B cell (primary cell): ENCODE measurements around the gene CASS4. TPM values are rescaled to one million over a fixed set of nuclear protein-coding genes. Genes with fewer than 3 reads are reported as not detected.

Source experiments
- ATAC-seq: fragments of 200-7000 bp; cut with Tn5 transposase; one replicate; pipeline ENCODE4 v1.10.0; 2021; ENCODE audit warnings: low read depth, mild to moderate bottlenecking, moderate number of reproducible peaks, moderate library complexity
- CTCF ChIA-PET: fragments of 350-600 bp; sonication (Branson Sonifier 250); formaldehyde crosslinking; loops from one replicate; lab custom pipeline; 2021; ENCODE audit warnings: antibody characterized with exemption, inconsistent platforms; lab: Charles Lee
- POLR2A ChIA-PET: fragments of 350-600 bp; sonication (Branson Sonifier 250); formaldehyde crosslinking; loops from one replicate; lab custom pipeline; 2021; ENCODE audit warnings: antibody characterized with exemption; lab: Charles Lee
- DNase-seq: peaks from one replicate; pipeline ENCODE4 v3.0.0; 2013
- H2AFZ ChIP-seq: 2 replicates; pipeline ENCODE4 v1.6.1; 2012; ENCODE audit warnings: mild to moderate bottlenecking, low read depth, low read length; ENCODE audit not compliant: insufficient read depth, poor library complexity, severe bottlenecking
- H3K27ac ChIP-seq, 2 donors: 1 replicate in 1 of 2; 2 replicates in 1 of 2; pipeline ENCODE4 v1.5.1; 2012 to 2013; ENCODE audit warnings: low read length in 2 of 2, mild to moderate bottlenecking in 2 of 2, moderate library complexity in 1 of 2
- H3K27me3 ChIP-seq, 4 experiments: fragments of 200-600 bp in 1 of 4; sonication (generic) in 1 of 4; replicated peaks in 1 of 4; 1 replicate in 2 of 4; 2 replicates in 2 of 4; pipeline versions ENCODE4 v1.6.1 to v1.7.0; 2013 to 2016; ENCODE audit warnings: low read length in 3 of 4, mild to moderate bottlenecking in 2 of 4, mixed read lengths in 1 of 4, moderate library complexity in 1 of 4; ENCODE audit not compliant: insufficient read depth in 4 of 4, control insufficient read depth in 3 of 4; ENCODE audit errors: control extremely low read depth in 1 of 4
- H3K36me3 ChIP-seq, 2 experiments: replicated peaks in 1 of 2; 1 replicate in 1 of 2; 2 replicates in 1 of 2; pipeline versions ENCODE4 v1.6.1 to v1.7.1; 2013; ENCODE audit warnings: low read length in 1 of 2; ENCODE audit not compliant: insufficient read depth in 2 of 2, control insufficient read depth in 1 of 2; ENCODE audit errors: control extremely low read depth in 1 of 2, extremely low read depth in 1 of 2
- H3K4me1 ChIP-seq, 2 donors: fragments of 200-600 bp in 1 of 2; sonication (generic) in 1 of 2; 1 replicate in 1 of 2; 2 replicates in 1 of 2; pipeline versions ENCODE4 v1.5.1 to v1.6.1; 2013 to 2017; ENCODE audit warnings: low read length in 2 of 2; ENCODE audit not compliant: control insufficient read depth in 2 of 2, insufficient read depth in 2 of 2
- H3K4me2 ChIP-seq: replicated peaks from 2 replicates; pipeline ENCODE3; 2012; ENCODE audit warnings: mild to moderate bottlenecking, low read depth, low read length; ENCODE audit not compliant: poor library complexity, severe bottlenecking
- H3K4me3 ChIP-seq, 5 experiments: fragments of 200-600 bp in 1 of 5; sonication (generic) in 1 of 5; 1 replicate in 3 of 5; 2 replicates in 2 of 5; pipeline versions ENCODE4 v1.5.1 to v1.7.0; 2011 to 2016; ENCODE audit warnings: low read length in 4 of 5, mild to moderate bottlenecking in 4 of 5, low read depth in 2 of 5, control low read depth in 1 of 5, moderate library complexity in 1 of 5; ENCODE audit not compliant: insufficient read depth in 1 of 5; ENCODE audit errors: control extremely low read depth in 1 of 5, extremely low read depth in 1 of 5
- H3K79me2 ChIP-seq: fragments of 200-600 bp; sonication (generic); one replicate; pipeline ENCODE4 v1.6.0; 2016; ENCODE audit warnings: low read length; ENCODE audit not compliant: control insufficient read depth, insufficient read depth
- H3K9ac ChIP-seq: fragments of 200-600 bp; sonication (generic); 2 replicates; pipeline ENCODE4 v1.6.1; 2017; ENCODE audit warnings: mild to moderate bottlenecking, low read length, moderate library complexity
- H3K9me3 ChIP-seq, 3 donors: one replicate each; pipeline versions ENCODE4 v1.6.1 to v1.7.1; 2013; ENCODE audit warnings: low read length in 2 of 3; ENCODE audit not compliant: control insufficient read depth in 2 of 3, insufficient read depth in 1 of 3; ENCODE audit errors: control extremely low read depth in 1 of 3
- H4K20me1 ChIP-seq: 2 replicates; pipeline ENCODE4 v1.6.0; 2012; ENCODE audit warnings: mild to moderate bottlenecking, low read length; ENCODE audit not compliant: insufficient read depth, control insufficient read depth, poor library complexity, severe bottlenecking
- H3K27ac Mint-ChIP-seq: one replicate; pipeline ENCODE4 v1.8.0; 2021; ENCODE audit warnings: mixed read lengths
- H3K27me3 Mint-ChIP-seq: one replicate; pipeline ENCODE4 v1.8.0; 2021; ENCODE audit warnings: mixed read lengths
- H3K4me1 Mint-ChIP-seq: one replicate; pipeline ENCODE4 v1.8.0; 2021; ENCODE audit warnings: mixed read lengths
- H3K4me3 Mint-ChIP-seq: one replicate; pipeline ENCODE4 v1.8.0; 2021; ENCODE audit warnings: mixed read lengths
- H3K9me3 Mint-ChIP-seq: one replicate; pipeline ENCODE4 v1.8.0; 2022; ENCODE audit warnings: mixed read lengths; ENCODE audit not compliant: insufficient read depth
- EZH2 ChIP-seq: IDR thresholded peaks from 2 replicates; pipeline ENCODE4 v1.6.1; 2012; ENCODE audit warnings: borderline replicate concordance, low read depth, mild to moderate bottlenecking, moderate library complexity, low read length; ENCODE audit not compliant: insufficient read depth, poor library complexity, severe bottlenecking
- WGBS: methylation state at CpG from one replicate; pipeline ENCODE4 v1.1.5; 2013; ENCODE audit warnings: missing lambda C conversion rate; ENCODE audit not compliant: insufficient coverage; 5-methylcytosine and 5-hydroxymethylcytosine counted together
- intact Hi-C: fragments of 100-400 bp; cut with micrococcal nuclease; formaldehyde crosslinking; loops from one replicate; pipeline ENCODE4 v1.10.0; 2022
- polyA plus RNA-seq: library from polyadenylated mRNA; depleted of rRNA; stranded (reverse); fragments of >200 nt; gene quantifications from 2 replicates; pipeline ENCODE4 v1.2.3, GENCODE V29; 2012
- total RNA-seq, 2 donors: library from RNA; stranded (reverse); fragments of 120-200 nt in 1 of 2; gene quantifications; 1 replicate in 1 of 2; 2 replicates in 1 of 2; pipeline versions ENCODE4 v1.2.3 to v1.2.4, GENCODE V29; 2013 to 2022
- TF ChIP-seq, protein P1 (sequence below): fragments of 200-600 bp; IDR thresholded peaks from one replicate; pipeline ENCODE4 v1.8.0; 2022; ENCODE audit warnings: antibody characterized with exemption, mild to moderate bottlenecking

The CASS4 gene
- total and polyA plus RNA-seq, 2 donors (not counting 1 experiment from before 2014, with no cell fraction given): 0.42 to 0.45 TPM

DNA sequence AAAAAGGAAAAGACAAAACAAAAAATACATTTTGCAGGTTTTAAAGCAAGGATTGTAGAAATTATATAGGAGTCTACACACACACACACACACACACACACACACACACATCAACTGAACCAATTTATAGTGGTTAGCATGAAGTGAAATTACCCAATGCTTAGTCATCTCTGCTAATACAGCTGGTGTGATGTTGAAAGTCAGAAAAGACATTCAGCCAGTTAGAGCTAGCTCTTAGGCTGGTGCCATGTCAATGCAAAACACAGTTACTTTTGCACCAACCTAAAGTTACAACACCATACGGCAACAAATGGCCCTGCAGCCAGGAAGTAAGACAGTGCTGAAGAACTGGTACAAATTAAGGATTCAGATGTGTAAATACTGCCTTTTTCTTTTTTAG, 38.1 kb upstream of the CASS4 start:
- no peak for ATAC-seq
- POLR2A ChIA-PET: no interaction called here
- intact Hi-C loops: no loop called here
- peaks cover 5% of the 10 kb centered on the region in 2 experiments for H3K36me3 ChIP-seq
- TF ChIP-seq EZH2: no peak
- TF ChIP-seq, protein P1, sequence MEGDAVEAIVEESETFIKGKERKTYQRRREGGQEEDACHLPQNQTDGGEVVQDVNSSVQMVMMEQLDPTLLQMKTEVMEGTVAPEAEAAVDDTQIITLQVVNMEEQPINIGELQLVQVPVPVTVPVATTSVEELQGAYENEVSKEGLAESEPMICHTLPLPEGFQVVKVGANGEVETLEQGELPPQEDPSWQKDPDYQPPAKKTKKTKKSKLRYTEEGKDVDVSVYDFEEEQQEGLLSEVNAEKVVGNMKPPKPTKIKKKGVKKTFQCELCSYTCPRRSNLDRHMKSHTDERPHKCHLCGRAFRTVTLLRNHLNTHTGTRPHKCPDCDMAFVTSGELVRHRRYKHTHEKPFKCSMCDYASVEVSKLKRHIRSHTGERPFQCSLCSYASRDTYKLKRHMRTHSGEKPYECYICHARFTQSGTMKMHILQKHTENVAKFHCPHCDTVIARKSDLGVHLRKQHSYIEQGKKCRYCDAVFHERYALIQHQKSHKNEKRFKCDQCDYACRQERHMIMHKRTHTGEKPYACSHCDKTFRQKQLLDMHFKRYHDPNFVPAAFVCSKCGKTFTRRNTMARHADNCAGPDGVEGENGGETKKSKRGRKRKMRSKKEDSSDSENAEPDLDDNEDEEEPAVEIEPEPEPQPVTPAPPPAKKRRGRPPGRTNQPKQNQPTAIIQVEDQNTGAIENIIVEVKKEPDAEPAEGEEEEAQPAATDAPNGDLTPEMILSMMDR: no peak
- no peaks in the 10 kb centered on the region for H3K9me3 ChIP-seq
- no peak overlapping the region for H3K27ac Mint-ChIP-seq
- H3K9ac ChIP-seq: no peak overlapping the region
- H2AFZ ChIP-seq: no peak overlapping the region
- H4K20me1 ChIP-seq: no peaks in the 10 kb centered on the region
- H3K27ac ChIP-seq: no peak overlapping the region
- WGBS: no CpG with 5 or more reads among the region's 1 CpG
- H3K4me1 ChIP-seq: no peaks in the 10 kb centered on the region
- peaks cover 2% of the 10 kb centered on the region for H3K4me1 Mint-ChIP-seq
- no peak overlapping the region for H3K4me3 ChIP-seq
- CTCF ChIA-PET: no interaction called here
- DNase-seq: no peak
- H3K27me3 ChIP-seq: no peaks in the 10 kb centered on the region
- H3K79me2 ChIP-seq: no peaks in the 10 kb centered on the region
- H3K27me3 Mint-ChIP-seq: no peaks in the 10 kb centered on the region
- H3K9me3 Mint-ChIP-seq: no peaks in the 10 kb centered on the region
- no peak overlapping the region for H3K4me3 Mint-ChIP-seq
- H3K4me2 ChIP-seq: no peak overlapping the region

DNA sequence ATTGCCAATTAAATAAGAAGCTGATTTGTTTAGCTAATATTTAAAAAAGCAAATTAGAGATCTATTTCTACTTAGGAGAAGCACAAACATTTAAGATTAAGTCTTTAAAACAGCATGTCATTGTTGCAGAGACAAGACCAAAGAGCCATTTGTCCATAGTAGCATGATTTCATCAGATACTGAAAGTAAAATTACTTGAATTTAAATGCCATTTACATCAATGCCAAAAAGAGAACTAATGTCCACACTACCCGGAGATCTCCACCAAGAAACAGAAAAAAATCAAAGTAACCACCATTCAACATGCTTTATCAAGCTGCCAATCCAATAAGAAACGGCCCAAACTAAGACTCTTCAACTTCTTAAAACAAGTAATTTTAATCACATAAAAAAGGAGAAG, 35.7 kb upstream of the CASS4 start:
- Mint-ChIP-seq H3K27ac (no peak overlapping the region), H3K4me3 (no peak overlapping the region), H3K9me3 (no peaks in the 10 kb centered on the region), H3K27me3 (no peaks in the 10 kb centered on the region), H3K4me1 (peaks cover 2% of the 10 kb centered on the region)
- ChIA-PET POLR2A (no interaction called here), CTCF (no interaction called here)
- no peak overlapping the region for H3K4me2 ChIP-seq
- H3K4me1 ChIP-seq: no peaks in the 10 kb centered on the region
- no peak for TF ChIP-seq EZH2
- TF ChIP-seq, protein P1: no peak
- no peak overlapping the region for H3K27ac ChIP-seq
- whole genome bisulfite sequencing: 37% methylated on average over 2 of the region's 2 CpGs
- H3K79me2 ChIP-seq: no peaks in the 10 kb centered on the region
- no peaks in the 10 kb centered on the region for H3K9me3 ChIP-seq
- H3K9ac ChIP-seq: no peak overlapping the region
- no peaks in the 10 kb centered on the region for H4K20me1 ChIP-seq
- no peak overlapping the region for H3K4me3 ChIP-seq
- DNase-seq: no peak
- intact Hi-C loops: no loop called here
- H3K36me3 ChIP-seq: peaks cover 2% of the 10 kb centered on the region in 2 experiments
- no peak for ATAC-seq
- H3K27me3 ChIP-seq: no peaks in the 10 kb centered on the region
- H2AFZ ChIP-seq: no peak overlapping the region
